ENCODE data around the gene GATAD2B. TPM values are rescaled to one million over a fixed set of nuclear protein-coding genes. Genes with fewer than 3 reads are reported as not detected.

Gene GATAD2B
- total RNA-seq, 4 donors from 2014 or later: 20.1 to 28.8 (median 21.5) TPM

DNA sequence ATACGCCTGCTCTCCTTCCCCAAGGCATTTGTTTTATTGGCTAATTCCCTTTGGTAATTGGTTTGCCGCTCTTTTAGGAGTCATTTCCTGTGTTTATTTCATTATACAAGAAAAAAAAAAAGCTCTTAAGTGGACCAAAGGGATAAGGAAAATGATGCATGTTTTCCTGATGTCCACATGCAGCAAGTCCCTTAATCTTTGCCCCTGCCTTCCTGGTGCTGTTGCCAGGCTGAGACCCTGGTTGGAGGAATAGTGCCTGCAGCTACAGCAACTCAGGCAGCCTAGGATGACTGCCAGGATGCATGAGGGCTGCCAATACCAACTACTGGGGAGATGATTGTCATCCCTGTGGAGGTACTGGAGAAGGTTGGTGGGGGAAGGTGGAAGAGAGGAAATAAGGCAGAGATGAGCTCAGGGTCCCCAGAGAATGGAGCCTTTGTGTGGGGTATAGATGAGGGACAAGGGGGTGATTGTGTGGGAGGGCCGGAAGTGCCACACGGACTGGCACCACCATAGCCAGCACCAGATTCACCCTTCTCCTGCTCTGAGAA lies 6.1 kb upstream of the GATAD2B start:
- intact Hi-C loops (cut with DNase I): no loop called here
- no peaks in the 10 kb centered on the region for H3K9me3 ChIP-seq
- no peak overlapping the region for H3K4me3 ChIP-seq (replicated peaks in 1 of 3)
- no peaks in the 10 kb centered on the region for H3K27me3 ChIP-seq
- no peak for DNase-seq
- WGBS, 2 donors: 65 to 68% methylated on average over 4 of the region's 4 CpGs
- peaks cover 5 to 24% of the 10 kb centered on the region in 2 donors for H3K36me3 ChIP-seq
- TF ChIP-seq POLR2A (IDR thresholded peaks at IDR 0.05): no peak
- TF ChIP-seq, protein P1, sequence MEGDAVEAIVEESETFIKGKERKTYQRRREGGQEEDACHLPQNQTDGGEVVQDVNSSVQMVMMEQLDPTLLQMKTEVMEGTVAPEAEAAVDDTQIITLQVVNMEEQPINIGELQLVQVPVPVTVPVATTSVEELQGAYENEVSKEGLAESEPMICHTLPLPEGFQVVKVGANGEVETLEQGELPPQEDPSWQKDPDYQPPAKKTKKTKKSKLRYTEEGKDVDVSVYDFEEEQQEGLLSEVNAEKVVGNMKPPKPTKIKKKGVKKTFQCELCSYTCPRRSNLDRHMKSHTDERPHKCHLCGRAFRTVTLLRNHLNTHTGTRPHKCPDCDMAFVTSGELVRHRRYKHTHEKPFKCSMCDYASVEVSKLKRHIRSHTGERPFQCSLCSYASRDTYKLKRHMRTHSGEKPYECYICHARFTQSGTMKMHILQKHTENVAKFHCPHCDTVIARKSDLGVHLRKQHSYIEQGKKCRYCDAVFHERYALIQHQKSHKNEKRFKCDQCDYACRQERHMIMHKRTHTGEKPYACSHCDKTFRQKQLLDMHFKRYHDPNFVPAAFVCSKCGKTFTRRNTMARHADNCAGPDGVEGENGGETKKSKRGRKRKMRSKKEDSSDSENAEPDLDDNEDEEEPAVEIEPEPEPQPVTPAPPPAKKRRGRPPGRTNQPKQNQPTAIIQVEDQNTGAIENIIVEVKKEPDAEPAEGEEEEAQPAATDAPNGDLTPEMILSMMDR (IDR thresholded peaks at IDR 0.05): no peak
- H3K27ac ChIP-seq: peak overlapping the region in 1 of 3 donors; percentile 10
- peaks cover 1 to 2% of the 10 kb centered on the region in 2 donors for H3K4me1 ChIP-seq

DNA sequence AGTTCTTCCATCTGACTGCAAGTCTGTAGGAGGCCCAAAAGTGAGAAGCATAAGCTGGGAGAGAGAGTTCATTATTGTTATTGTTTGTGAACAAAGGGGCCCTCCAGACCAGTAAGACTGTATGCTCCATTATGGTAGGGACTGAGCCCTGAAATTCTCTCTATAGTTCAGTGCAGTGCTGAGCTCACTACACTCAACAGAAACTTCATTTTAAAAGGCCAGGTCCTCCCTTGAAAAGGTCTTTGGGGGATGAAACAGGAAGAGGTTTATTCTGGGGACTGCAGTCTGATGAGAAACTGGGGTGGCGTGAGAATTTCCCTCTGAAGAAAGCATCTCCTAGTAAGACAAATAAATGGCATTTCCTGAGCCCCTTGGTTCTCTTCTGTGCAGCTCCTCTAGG lies 5.5 kb upstream of the GATAD2B start:
- no peak overlapping the region for H3K27ac ChIP-seq
- intact Hi-C loops (cut with DNase I): no loop called here
- H3K4me1 ChIP-seq: peaks cover 4 to 5% of the 10 kb centered on the region in 2 donors
- H3K27me3 ChIP-seq: no peaks in the 10 kb centered on the region
- DNase-seq: no peak
- H3K36me3 ChIP-seq: peaks cover 5 to 18% of the 10 kb centered on the region in 2 donors
- no peak overlapping the region for H3K4me3 ChIP-seq (replicated peaks in 1 of 3)
- TF ChIP-seq POLR2A (IDR thresholded peaks at IDR 0.05): no peak
- TF ChIP-seq, protein P1 (IDR thresholded peaks at IDR 0.05): no peak
- H3K9me3 ChIP-seq: no peaks in the 10 kb centered on the region
- 69 to 78% methylated on average over 1 of the region's 1 CpG for WGBS, 2 donors

DNA sequence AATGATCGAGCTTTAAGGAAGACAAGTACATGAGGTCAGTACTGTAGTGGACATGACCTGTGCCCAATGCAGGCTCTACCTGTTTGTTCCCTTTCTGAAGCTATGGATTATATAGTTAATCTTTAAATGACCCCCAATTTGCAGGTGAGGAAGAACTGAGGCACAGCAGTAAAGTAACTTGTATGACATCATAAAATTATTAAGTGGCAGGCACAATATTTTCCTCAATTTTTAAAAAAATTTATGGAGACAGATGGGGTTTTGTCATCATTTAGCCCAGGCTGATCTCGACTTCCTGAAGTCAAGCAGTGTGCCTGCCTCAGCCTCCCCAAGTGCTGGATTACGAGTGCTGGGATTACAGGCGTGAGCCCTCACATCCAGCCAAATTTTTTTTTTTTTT lies 3.6 kb upstream of the GATAD2B start:
- H3K36me3 ChIP-seq: peaks cover 5% of the 10 kb centered on the region in 2 donors

DNA sequence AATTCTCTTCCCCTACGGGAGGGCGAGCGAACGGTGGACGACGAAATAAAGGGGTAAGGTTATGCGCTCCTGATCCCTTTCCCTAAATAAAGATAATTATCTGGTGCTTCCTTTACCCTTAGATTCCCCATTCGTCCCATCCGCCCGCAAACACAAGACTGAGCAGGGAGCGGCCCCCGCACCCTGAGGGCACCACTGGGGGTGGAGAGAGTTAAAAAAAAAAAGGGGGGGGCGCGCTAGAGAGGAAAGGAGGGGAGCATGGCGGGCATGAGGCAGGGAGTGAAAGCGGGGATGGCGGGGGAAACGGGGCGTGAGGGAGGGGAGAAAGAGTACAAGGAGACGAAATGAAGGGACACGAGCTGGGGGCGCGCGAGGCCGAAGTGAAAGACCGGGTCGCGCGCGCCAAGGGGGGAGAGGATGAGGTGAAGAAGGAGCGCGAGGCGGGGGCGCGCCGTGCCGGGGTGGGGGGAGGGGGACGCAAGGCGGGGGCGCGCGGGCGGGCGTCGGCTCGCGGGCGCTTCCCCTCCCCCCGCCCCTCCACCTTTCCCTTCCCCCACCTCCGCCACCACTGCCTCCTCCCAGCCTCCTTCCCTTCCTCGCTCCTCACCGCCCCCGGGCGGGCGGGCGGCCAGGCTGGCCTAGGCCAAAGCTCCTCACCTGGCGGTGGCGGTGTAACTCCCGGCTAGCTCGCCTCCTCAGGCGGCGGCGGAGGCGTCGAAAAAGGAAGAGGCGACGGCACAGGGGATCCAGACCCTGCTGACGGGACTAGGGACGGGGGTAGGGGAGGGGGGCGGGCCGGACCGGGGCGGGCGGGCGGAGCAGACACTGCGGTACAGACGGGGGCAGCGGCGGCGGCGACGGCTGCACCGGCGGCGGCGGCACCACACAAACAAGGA lies 448 bp downstream of the GATAD2B start:
- TF ChIP-seq POLR2A (IDR thresholded peaks at IDR 0.05): no peak
- TF ChIP-seq, protein P1 (IDR thresholded peaks at IDR 0.05): peak in 1 of 6 experiments; percentile 13
- Histone ChIP-seq H3K4me1 (peaks cover 17 to 32% of the 10 kb centered on the region in 2 donors), H3K27me3 (no peaks in the 10 kb centered on the region), H3K36me3 (no peaks in the 10 kb centered on the region), H3K9me3 (no peaks in the 10 kb centered on the region), H3K27ac (peak overlapping the region; percentile 91 to 92 (median 91)), H3K4me3 (replicated peaks in 1 of 3) (peak overlapping the region; percentile 27 to 96 (median 96))
- 0% methylated on average over 39 to 41 of the region's 86 CpGs for WGBS, 2 donors
- DNase-seq: peak; percentile 61 to 62
- intact Hi-C loops (cut with DNase I): loop anchor here (5.0 kb wide), 1 partner anchor 100 kb away; no protein-coding TSS in a partner anchor

More for the DNA sequence above, 3.6 kb upstream of the GATAD2B start:
- Histone ChIP-seq H3K27me3 (no peaks in the 10 kb centered on the region), H3K4me3 (replicated peaks in 1 of 3) (no peak overlapping the region), H3K9me3 (no peaks in the 10 kb centered on the region), H3K27ac (no peak overlapping the region), H3K4me1 (peaks cover 7 to 8% of the 10 kb centered on the region in 2 donors)
- DNase-seq: no peak
- WGBS, 2 donors: 80 to 86% methylated on average over 4 of the region's 4 CpGs
- no peak for TF ChIP-seq POLR2A (IDR thresholded peaks at IDR 0.05)
- TF ChIP-seq, protein P1 (IDR thresholded peaks at IDR 0.05): no peak
- intact Hi-C loops (cut with DNase I): no loop called here

DNA sequence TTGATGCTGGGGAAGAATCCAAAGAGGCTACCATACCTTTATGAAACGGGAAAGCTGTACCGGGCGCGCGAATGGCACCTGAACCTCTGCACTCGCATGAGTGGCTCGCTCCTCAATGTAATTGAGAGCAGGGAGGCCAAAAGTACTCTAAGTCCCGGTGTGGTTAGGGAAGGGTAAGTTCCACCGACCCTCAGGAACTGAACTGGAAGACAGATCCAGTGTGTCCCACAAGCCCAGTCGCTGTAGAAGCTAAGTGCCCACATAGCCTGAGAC lies 1.0 kb downstream of the GATAD2B start:
- no peaks in the 10 kb centered on the region for H3K9me3 ChIP-seq
- DNase-seq: peak; percentile 25 to 44
- H3K27ac ChIP-seq: peak overlapping the region in 2 of 3 donors; percentile 91 to 92
- TF ChIP-seq, protein P1 (IDR thresholded peaks at IDR 0.05): no peak
- TF ChIP-seq POLR2A (IDR thresholded peaks at IDR 0.05): no peak
- peaks cover 17 to 32% of the 10 kb centered on the region in 2 donors for H3K4me1 ChIP-seq
- peak overlapping the region; percentile 27 to 96 (median 96) for H3K4me3 ChIP-seq (replicated peaks in 1 of 3)
- no peaks in the 10 kb centered on the region for H3K27me3 ChIP-seq
- intact Hi-C loops (cut with DNase I): loop anchor here (5.0 kb wide), 1 partner anchor 99 kb away; no protein-coding TSS in a partner anchor
- WGBS, 2 donors: 0 to 4% methylated on average over 10 of the region's 10 CpGs
- no peaks in the 10 kb centered on the region for H3K36me3 ChIP-seq

All from thyroid gland (tissue), 4 donors.